Measurements from ENCODE around the gene UFM1. TPM values are rescaled to one million over a fixed set of nuclear protein-coding genes. Genes with fewer than 3 reads are reported as not detected.

UFM1 gene
- total and polyA plus RNA-seq, 2 donors (not counting 1 experiment from before 2014, with no cell fraction given), result 27.5 to 61.6 TPM

GRCh38 chr13:38365661-38366060 lies 16.0 kb downstream of the UFM1 start:
- DNase-seq (no peak), ATAC-seq (ENCODE audit: low read depth) (no peak)
- H3K9me3 ChIP-seq (ENCODE audit: control extremely low read depth in 1 of 3, control insufficient read depth in 2 of 3, insufficient read depth in 1 of 3, low read length in 2 of 3), result no peaks in the 10 kb centered on the region
- H3K4me2 ChIP-seq (replicated peaks; ENCODE audit: low read depth, low read length, poor library complexity, severe bottlenecking), result no peak overlapping the region
- peaks cover 2% of the 10 kb centered on the region in 2 experiments for H3K36me3 ChIP-seq (replicated peaks in 1 of 2; ENCODE audit: control extremely low read depth in 1 of 2, control insufficient read depth in 1 of 2, extremely low read depth in 1 of 2, insufficient read depth in 2 of 2, low read length in 1 of 2)
- H3K27ac Mint-ChIP-seq, result no peak overlapping the region
- H3K27me3 ChIP-seq (replicated peaks in 1 of 4; ENCODE audit: control extremely low read depth in 1 of 4, control insufficient read depth in 3 of 4, insufficient read depth in 4 of 4, low read length in 3 of 4), result no peaks in the 10 kb centered on the region
- H3K27me3 Mint-ChIP-seq, result no peaks in the 10 kb centered on the region
- H4K20me1 ChIP-seq (ENCODE audit: control insufficient read depth, insufficient read depth, low read length, poor library complexity, severe bottlenecking), result no peaks in the 10 kb centered on the region
- H3K4me1 ChIP-seq (ENCODE audit: control insufficient read depth in 2 of 2, insufficient read depth in 2 of 2, low read length in 2 of 2), result peaks cover 3 to 10% of the 10 kb centered on the region in 2 donors
- CTCF ChIA-PET, result no interaction called here
- intact Hi-C loops (cut with micrococcal nuclease), result no loop called here
- H2AFZ ChIP-seq (ENCODE audit: insufficient read depth, low read depth, low read length, poor library complexity, severe bottlenecking), result no peak overlapping the region
- H3K79me2 ChIP-seq (ENCODE audit: control insufficient read depth, insufficient read depth, low read length), result no peaks in the 10 kb centered on the region
- H3K4me3 ChIP-seq (ENCODE audit: control extremely low read depth in 1 of 5, extremely low read depth in 1 of 5, insufficient read depth in 1 of 5, low read depth in 2 of 5, low read length in 4 of 5), result no peak overlapping the region
- peaks cover 15% of the 10 kb centered on the region for H3K4me1 Mint-ChIP-seq
- no peaks in the 10 kb centered on the region for H3K9me3 Mint-ChIP-seq (ENCODE audit: insufficient read depth)
- POLR2A ChIA-PET, result no interaction called here
- no peak overlapping the region for H3K27ac ChIP-seq (ENCODE audit: low read length in 2 of 2)
- H3K4me3 Mint-ChIP-seq, result no peak overlapping the region
- no peak for TF ChIP-seq EZH2 (IDR thresholded peaks at IDR 0.05; ENCODE audit: borderline replicate concordance, insufficient read depth, low read depth, low read length, poor library complexity, severe bottlenecking)
- WGBS (ENCODE audit: insufficient coverage), result 0% methylated on average over 1 of the region's 3 CpGs
- no peak overlapping the region for H3K9ac ChIP-seq (ENCODE audit: low read length)

GRCh38 chr13:38366954-38367645 lies 17.4 kb downstream of the UFM1 start:
- 83% methylated on average over 1 of the region's 3 CpGs for WGBS (ENCODE audit: insufficient coverage)
- H3K36me3 ChIP-seq (replicated peaks in 1 of 2; ENCODE audit: control extremely low read depth in 1 of 2, control insufficient read depth in 1 of 2, extremely low read depth in 1 of 2, insufficient read depth in 2 of 2, low read length in 1 of 2), result peaks cover 2% of the 10 kb centered on the region in 2 experiments
- H3K4me3 ChIP-seq (ENCODE audit: control extremely low read depth in 1 of 5, extremely low read depth in 1 of 5, insufficient read depth in 1 of 5, low read depth in 2 of 5, low read length in 4 of 5), result no peak overlapping the region
- no peaks in the 10 kb centered on the region for H3K27me3 ChIP-seq (replicated peaks in 1 of 4; ENCODE audit: control extremely low read depth in 1 of 4, control insufficient read depth in 3 of 4, insufficient read depth in 4 of 4, low read length in 3 of 4)
- ATAC-seq (ENCODE audit: low read depth) (no peak), DNase-seq (no peak)
- ChIA-PET CTCF (no interaction called here), POLR2A (no interaction called here)
- H3K79me2 ChIP-seq (ENCODE audit: control insufficient read depth, insufficient read depth, low read length), result no peaks in the 10 kb centered on the region
- Mint-ChIP-seq H3K4me3 (no peak overlapping the region), H3K27ac (no peak overlapping the region), H3K27me3 (peaks cover 1% of the 10 kb centered on the region), H3K9me3 (ENCODE audit: insufficient read depth) (no peaks in the 10 kb centered on the region), H3K4me1 (peaks cover 4% of the 10 kb centered on the region)
- H4K20me1 ChIP-seq (ENCODE audit: control insufficient read depth, insufficient read depth, low read length, poor library complexity, severe bottlenecking), result no peaks in the 10 kb centered on the region
- H3K4me1 ChIP-seq (ENCODE audit: control insufficient read depth in 2 of 2, insufficient read depth in 2 of 2, low read length in 2 of 2), result peaks cover 0 to under 1% of the 10 kb centered on the region in 2 donors
- no peak overlapping the region for H3K27ac ChIP-seq (ENCODE audit: low read length in 2 of 2)
- no peak overlapping the region for H3K9ac ChIP-seq (ENCODE audit: low read length)
- no peak for TF ChIP-seq EZH2 (IDR thresholded peaks at IDR 0.05; ENCODE audit: borderline replicate concordance, insufficient read depth, low read depth, low read length, poor library complexity, severe bottlenecking)
- TF ChIP-seq CTCF (IDR thresholded peaks at IDR 0.05), result no peak
- no peak overlapping the region for H3K4me2 ChIP-seq (replicated peaks; ENCODE audit: low read depth, low read length, poor library complexity, severe bottlenecking)
- no peak overlapping the region for H2AFZ ChIP-seq (ENCODE audit: insufficient read depth, low read depth, low read length, poor library complexity, severe bottlenecking)
- intact Hi-C loops (cut with micrococcal nuclease), result no loop called here
- no peaks in the 10 kb centered on the region for H3K9me3 ChIP-seq (ENCODE audit: control extremely low read depth in 1 of 3, control insufficient read depth in 2 of 3, insufficient read depth in 1 of 3, low read length in 2 of 3)

All from B cell (primary cell).